ENCODE measurements around the gene A1BG.

GRCh38 chr19:58304748-58305064 is 48.6 kb downstream of the A1BG start:
- TF ChIP-seq CTCF (IDR thresholded peaks at IDR 0.05; ENCODE audit: poor library complexity) (no peak), EZH2 (IDR thresholded peaks at IDR 0.05; ENCODE audit: borderline replicate concordance) (no peak), EZH2phosphoT487 (IDR thresholded peaks at IDR 0.05; ENCODE audit: low read depth, severe bottlenecking, unreplicated experiment) (no peak)
